Tibial artery (tissue), 4 donors: ENCODE data around the gene BRIX1.
A peak's percentile ranks its signal among the peaks of the same experiment; 100 is the strongest.

ENCODE experiments used
- DNase-seq, 2 donors: peaks; one replicate each; pipeline ENCODE4 v3.0.0-alpha.2; 2019
- H3K27ac ChIP-seq, 2 donors: fragments of 200-600 bp; sonication (generic) in 1 of 2; 1 replicate in 1 of 2; 2 replicates in 1 of 2; pipeline ENCODE4 v1.5.1; 2018 to 2019; ENCODE audit warnings: mild to moderate bottlenecking in 1 of 2
- H3K27me3 ChIP-seq, 2 donors: fragments of 200-600 bp; sonication (generic) in 1 of 2; one replicate each; pipeline versions ENCODE4 v1.5.1 to v1.6.0; 2016 to 2019
- H3K36me3 ChIP-seq, 3 donors: fragments of 200-600 bp; sonication (generic) in 2 of 3; one replicate each; pipeline ENCODE4 v1.5.1; 2016 to 2019; ENCODE audit warnings: mild to moderate bottlenecking in 2 of 3
- H3K4me1 ChIP-seq, 4 donors: fragments of 200-600 bp; sonication (generic) in 2 of 4; 1 replicate in 3 of 4; 2 replicates in 1 of 4; pipeline ENCODE4 v1.5.1; 2016 to 2019
- H3K4me3 ChIP-seq, 2 donors: fragments of 200-600 bp; sonication (generic) in 1 of 2; 1 replicate in 1 of 2; 2 replicates in 1 of 2; pipeline ENCODE4 v1.5.1; 2018 to 2019; ENCODE audit warnings: mild to moderate bottlenecking in 2 of 2
- H3K9me3 ChIP-seq, 3 donors: fragments of 200-600 bp; sonication (generic) in 1 of 3; one replicate each; pipeline ENCODE4 v1.5.1; 2016 to 2019
- CTCF ChIP-seq, 2 experiments: fragments of 200-600 bp in 1 of 2; fragments of 450-650 bp in 1 of 2; IDR thresholded peaks; one replicate each; pipeline ENCODE4 v1.5.1; 2017 to 2019; ENCODE audit warnings: antibody characterized with exemption in 2 of 2, mild to moderate bottlenecking in 1 of 2, moderate library complexity in 1 of 2
- intact Hi-C: fragments of 100-400 bp; cut with DNase I; formaldehyde crosslinking; loops from one replicate; pipeline ENCODE4 v1.15.0; 2023; ENCODE audit warnings: low total_unique reads

Gene BRIX1

GRCh38 chr5:34915139-34915855 is at the start of gene BRIX1, which contains the start of gene RAD1:
Gene BRIX1 (plus strand): TSS chr5:34915711. CDS start chr5:34915739, 28 bp downstream.
Gene RAD1 (minus strand): TSS chr5:34915504. CDS start chr5:34914892, 612 bp downstream.
- DNase-seq, result peak; percentile 97 to 98
- Histone ChIP-seq H3K27ac (peak within 1 kb of the TSS; percentile 86), H3K36me3 (peaks cover 24 to 30% (median 25%) of the 10 kb centered on the region in 3 donors), H3K27me3 (no peaks in the 10 kb centered on the region), H3K4me3 (peak within 1 kb of the TSS; percentile 88 to 96), H3K4me1 (peaks cover 0 to 38% (median 28%) of the 10 kb centered on the region in 4 donors), H3K9me3 (no peaks in the 10 kb centered on the region)
- TF ChIP-seq CTCF (IDR thresholded peaks at IDR 0.05), result no peak
- intact Hi-C loops, result no loop called here

GRCh38 chr5:34866989-34867471 is 48.5 kb upstream of the BRIX1 start:
- Histone ChIP-seq H3K27ac (no peak overlapping the region), H3K27me3 (no peaks in the 10 kb centered on the region), H3K36me3 (no peaks in the 10 kb centered on the region), H3K4me3 (no peak overlapping the region), H3K9me3 (no peaks in the 10 kb centered on the region), H3K4me1 (peaks cover 0 to 26% (median 17%) of the 10 kb centered on the region in 4 donors)
- no peak for DNase-seq
- TF ChIP-seq CTCF (IDR thresholded peaks at IDR 0.05), result no peak
- intact Hi-C loops, result no loop called here

- Histone ChIP-seq H3K4me3 (no peak overlapping the region), H3K4me1 (peaks cover 0 to 26% (median 16%) of the 10 kb centered on the region in 4 donors), H3K9me3 (no peaks in the 10 kb centered on the region), H3K27ac (no peak overlapping the region), H3K27me3 (no peaks in the 10 kb centered on the region), H3K36me3 (no peaks in the 10 kb centered on the region)
- no peak for TF ChIP-seq CTCF (IDR thresholded peaks at IDR 0.05)
- intact Hi-C loops, result no loop called here
- DNase-seq, result no peak
Measured at GRCh38 chr5:34867660-34868059, 47.9 kb upstream of the BRIX1 start.

GRCh38 chr5:34868791-34869190 is 46.7 kb upstream of the BRIX1 start:
- DNase-seq, result no peak
- intact Hi-C loops, result no loop called here
- Histone ChIP-seq H3K9me3 (no peaks in the 10 kb centered on the region), H3K27me3 (no peaks in the 10 kb centered on the region), H3K4me1 (peaks cover 0 to 14% (median 7%) of the 10 kb centered on the region in 4 donors), H3K36me3 (no peaks in the 10 kb centered on the region), H3K4me3 (no peak overlapping the region), H3K27ac (no peak overlapping the region)
- no peak for TF ChIP-seq CTCF (IDR thresholded peaks at IDR 0.05)

- intact Hi-C loops, result no loop called here
- H3K27ac ChIP-seq, result no peak overlapping the region
- peaks cover 0 to 11% (median 7%) of the 10 kb centered on the region in 4 donors for H3K4me1 ChIP-seq
- H3K27me3 ChIP-seq, result no peaks in the 10 kb centered on the region
- no peak overlapping the region for H3K4me3 ChIP-seq
- H3K9me3 ChIP-seq, result no peaks in the 10 kb centered on the region
- H3K36me3 ChIP-seq, result no peaks in the 10 kb centered on the region
- no peak for TF ChIP-seq CTCF (IDR thresholded peaks at IDR 0.05)
- DNase-seq, result no peak
Measured at GRCh38 chr5:34869256-34869655, 46.3 kb upstream of the BRIX1 start.
